Dedifferentiated amniotic fluid mesenchymal stem cell (primary cell): ENCODE data around the gene NOP10.
"Not testable (repeated sequence)": the region's sequence is repeated elsewhere in the genome, so short reads cannot be mapped to it uniquely, and the experiment has no call there.

ENCODE experiments used
- DNase-seq: peaks from one replicate; pipeline ENCODE4 v3.0.0-alpha.2; 2016; ENCODE audit errors: extremely low spot score

Gene NOP10

GRCh38 chr15:34358948-34359347 lies 16.0 kb upstream of the NOP10 start:
- DNase-seq = no peak

GRCh38 chr15:34358367-34358766 lies 15.4 kb upstream of the NOP10 start:
- no peak for DNase-seq

- DNase-seq = no peak
Measured at GRCh38 chr15:34357653-34358052, 14.7 kb upstream of the NOP10 start.

GRCh38 chr15:34355241-34355640 lies 12.3 kb upstream of the NOP10 start:
- DNase-seq = no peak

GRCh38 chr15:34354286-34354685 lies 11.3 kb upstream of the NOP10 start:
- no peak for DNase-seq

- DNase-seq = no peak
Measured at GRCh38 chr15:34353627-34354026, 10.7 kb upstream of the NOP10 start.

GRCh38 chr15:34352996-34353395 lies 10.1 kb upstream of the NOP10 start:
- DNase-seq = not testable (repeated sequence)

GRCh38 chr15:34349769-34350168 lies 6.8 kb upstream of the NOP10 start:
- no peak for DNase-seq

GRCh38 chr15:34348735-34349300 lies 5.9 kb upstream of the NOP10 start:
- DNase-seq = no peak

GRCh38 chr15:34347951-34348638 lies 5.2 kb upstream of the NOP10 start:
- DNase-seq = no peak

GRCh38 chr15:34342213-34342736 lies 661 bp downstream of the NOP10 start:
- not testable (repeated sequence) for DNase-seq

- no peak for DNase-seq
Measured at GRCh38 chr15:34341381-34342212, 1.3 kb downstream of the NOP10 start.

GRCh38 chr15:34339946-34340345 lies 3.0 kb downstream of the NOP10 start:
- DNase-seq = no peak

- DNase-seq = no peak
Measured at GRCh38 chr15:34338347-34338746, 4.6 kb downstream of the NOP10 start.

- peak; percentile 82 for DNase-seq
Measured at GRCh38 chr15:34337557-34338306, 5.2 kb downstream of the NOP10 start, which contains the start of gene SLC12A6. Gene SLC12A6 (minus strand): TSS chr15:34337781. CDS start chr15:34336680, 1,101 bp downstream.

GRCh38 chr15:34336991-34337556 lies 5.9 kb downstream of the NOP10 start:
- DNase-seq = no peak

GRCh38 chr15:34336231-34336990 lies 6.5 kb downstream of the NOP10 start:
- no peak for DNase-seq

- no peak for DNase-seq
Measured at GRCh38 chr15:34335176-34336032, 7.5 kb downstream of the NOP10 start.

- no peak for DNase-seq
Measured at GRCh38 chr15:34334672-34335071, 8.3 kb downstream of the NOP10 start.
